IPS-18c (cell line): ENCODE data around the gene VPS4A.

Source experiments
- H3K4me3 ChIP-seq: 2 replicates; pipeline ENCODE4 v1.7.0; 2013; ENCODE audit warnings: low read depth, mild to moderate bottlenecking, low read length, moderate library complexity; ENCODE audit not compliant: insufficient read depth
- H3K9me3 ChIP-seq: one replicate; pipeline ENCODE4 v1.6.1; 2013; ENCODE audit warnings: mild to moderate bottlenecking, low read length, moderate library complexity; ENCODE audit not compliant: control insufficient read depth, insufficient read depth

VPS4A gene

DNA sequence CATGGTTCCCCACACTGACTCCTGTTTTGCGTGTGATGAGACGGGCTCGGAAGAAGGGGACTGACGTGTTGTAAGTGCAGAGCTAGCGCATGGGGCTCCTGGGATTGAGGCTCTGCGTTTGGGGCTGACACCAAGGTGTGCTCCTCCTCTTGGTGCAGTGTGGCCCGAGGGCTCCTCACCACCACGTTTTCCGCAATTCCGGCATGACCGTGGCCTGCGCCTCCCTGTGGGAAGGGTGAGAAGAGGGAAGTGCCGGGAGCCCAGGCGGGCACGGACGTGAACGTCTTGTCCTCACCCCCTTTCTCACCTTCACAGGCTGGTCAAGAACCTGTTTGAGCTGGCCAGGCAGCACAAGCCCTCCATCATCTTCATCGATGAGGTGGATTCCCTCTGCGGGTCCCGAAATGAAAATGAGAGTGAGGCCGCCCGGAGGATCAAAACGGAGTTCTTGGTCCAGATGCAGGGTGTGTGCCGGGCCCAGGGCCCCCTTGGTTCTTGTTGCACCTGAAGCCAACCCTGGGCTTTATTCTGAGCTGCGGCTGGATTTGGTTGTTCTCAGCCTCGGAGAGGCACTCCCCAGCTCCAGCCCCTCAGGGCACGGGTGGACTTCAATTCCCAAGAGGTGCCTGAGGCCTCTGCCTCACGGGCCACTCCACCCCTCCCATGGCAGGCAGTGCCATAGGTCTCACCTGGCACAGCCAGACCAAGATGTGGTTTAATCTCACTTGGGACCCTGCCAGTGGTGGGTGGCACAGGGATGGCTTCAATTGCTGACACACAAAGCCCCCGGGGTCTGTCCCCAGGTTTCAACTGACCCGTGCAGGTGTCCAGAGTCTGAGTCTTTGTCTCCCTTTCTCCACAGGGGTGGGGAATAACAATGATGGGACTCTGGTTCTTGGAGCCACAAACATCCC lies 8.9 kb downstream of the VPS4A start:
- H3K4me3 ChIP-seq: no peak overlapping the region
- no peaks in the 10 kb centered on the region for H3K9me3 ChIP-seq

DNA sequence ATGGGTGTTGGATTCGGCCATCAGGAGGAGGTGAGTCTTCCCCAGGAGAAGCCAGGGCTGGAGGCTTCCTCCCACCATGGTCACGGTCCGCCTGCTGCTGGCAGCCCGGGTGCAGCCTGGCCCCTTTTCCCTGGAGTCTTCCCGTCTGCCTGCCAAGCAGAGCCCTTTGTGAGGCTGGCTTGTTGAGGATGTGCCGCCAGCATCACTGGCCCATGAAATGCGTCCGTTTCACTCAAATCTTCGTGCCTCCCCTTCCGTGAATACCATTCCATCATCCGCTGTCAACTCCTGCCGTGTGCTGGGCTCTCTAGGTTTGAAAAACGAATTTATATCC lies 9.6 kb downstream of the VPS4A start:
- Histone ChIP-seq H3K9me3 (no peaks in the 10 kb centered on the region), H3K4me3 (no peak overlapping the region)

- H3K9me3 ChIP-seq: no peaks in the 10 kb centered on the region
- no peak overlapping the region for H3K4me3 ChIP-seq
Measured at GRCh38 chr16:69321080-69321479, 9.9 kb downstream of the VPS4A start.

GRCh38 chr16:69322343-69322742 lies 11.2 kb downstream of the VPS4A start:
- no peaks in the 10 kb centered on the region for H3K9me3 ChIP-seq
- no peak overlapping the region for H3K4me3 ChIP-seq

- no peaks in the 10 kb centered on the region for H3K9me3 ChIP-seq
- no peak overlapping the region for H3K4me3 ChIP-seq
Measured at GRCh38 chr16:69323415-69323814, 12.3 kb downstream of the VPS4A start.

- H3K4me3 ChIP-seq: no peak overlapping the region
- no peaks in the 10 kb centered on the region for H3K9me3 ChIP-seq
Measured at GRCh38 chr16:69324013-69324531, 12.9 kb downstream of the VPS4A start.

GRCh38 chr16:69324585-69325253 lies 13.6 kb downstream of the VPS4A start:
- no peaks in the 10 kb centered on the region for H3K9me3 ChIP-seq
- H3K4me3 ChIP-seq: no peak overlapping the region; the same call in 1 of the 2 replicates

DNA sequence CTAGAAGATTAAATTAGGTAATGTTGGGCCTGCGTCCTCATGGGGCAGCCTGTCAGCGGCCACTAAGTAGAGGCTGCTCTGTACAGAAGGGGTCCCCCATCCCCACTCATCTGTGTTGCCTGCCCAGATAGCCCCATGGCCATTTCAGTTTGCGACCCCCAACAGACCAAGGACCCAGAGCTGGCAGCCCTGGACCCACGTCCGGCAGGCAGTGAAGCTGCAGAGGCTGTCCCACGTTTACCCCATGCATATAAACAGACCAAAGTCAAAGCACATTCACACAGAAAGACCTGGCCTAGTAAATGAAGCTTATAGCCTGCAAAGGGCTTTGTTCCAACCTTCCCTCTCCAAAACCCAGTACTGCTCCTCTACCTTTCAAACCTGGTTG lies 14.6 kb downstream of the VPS4A start:
- no peaks in the 10 kb centered on the region for H3K9me3 ChIP-seq
- no peak overlapping the region for H3K4me3 ChIP-seq

DNA sequence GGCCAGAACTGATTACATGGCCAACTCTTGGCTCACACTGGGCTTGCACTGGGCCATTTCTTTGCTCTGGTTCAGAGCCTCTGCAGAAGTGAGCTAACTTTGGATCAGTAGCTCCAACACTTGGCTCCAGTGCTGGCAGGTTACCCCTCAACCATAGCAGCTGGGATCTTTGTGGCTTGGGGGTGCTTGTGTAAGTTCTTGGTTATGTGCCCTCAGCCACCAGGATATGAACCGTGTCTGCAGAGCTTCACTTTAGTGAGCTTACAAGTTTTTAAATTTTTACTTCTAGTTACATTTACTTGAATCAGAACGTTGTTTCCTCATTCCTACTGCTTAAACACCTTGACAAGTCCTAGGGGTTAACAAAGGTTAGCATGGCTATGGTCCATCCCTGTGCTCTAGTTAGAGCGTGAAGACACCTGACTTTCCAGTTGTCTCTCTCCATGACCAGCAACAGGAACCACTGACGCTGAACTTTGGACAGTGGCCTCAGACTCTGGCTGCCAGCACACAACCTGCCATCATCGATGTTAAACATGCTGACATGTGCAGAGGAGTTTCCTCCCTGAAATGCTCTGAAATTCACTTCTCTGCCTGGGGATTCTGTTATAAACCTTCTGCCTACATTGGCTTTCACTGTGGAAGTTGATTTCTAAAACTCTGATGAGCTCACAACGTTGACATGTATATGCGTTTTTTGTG lies 15.2 kb downstream of the VPS4A start:
- H3K4me3 ChIP-seq: no peak overlapping the region

GRCh38 chr16:69327585-69328310 lies 16.6 kb downstream of the VPS4A start:
- Histone ChIP-seq H3K9me3 (no peaks in the 10 kb centered on the region), H3K4me3 (peak overlapping the region; percentile 28; the same call in 1 of the 2 replicates)

More for the DNA sequence above, 15.2 kb downstream of the VPS4A start:
- H3K9me3 ChIP-seq: no peaks in the 10 kb centered on the region

GRCh38 chr16:69328854-69329316 lies 17.7 kb downstream of the VPS4A start:
- no peaks in the 10 kb centered on the region for H3K9me3 ChIP-seq
- peak overlapping the region; percentile 83 for H3K4me3 ChIP-seq

GRCh38 chr16:69329369-69330285 lies 18.5 kb downstream of the VPS4A start:
- no peaks in the 10 kb centered on the region for H3K9me3 ChIP-seq
- peak overlapping the region; percentile 83 for H3K4me3 ChIP-seq

GRCh38 chr16:69330286-69331109 lies 19.3 kb downstream of the VPS4A start, which contains the start of gene PDF:
Gene PDF, minus strand, starts transcription at chr16:69330588. Its CDS starts 18 bp downstream, at chr16:69330570.
- no peaks in the 10 kb centered on the region for H3K9me3 ChIP-seq
- peak within 1 kb of the TSS; percentile 83 for H3K4me3 ChIP-seq

DNA sequence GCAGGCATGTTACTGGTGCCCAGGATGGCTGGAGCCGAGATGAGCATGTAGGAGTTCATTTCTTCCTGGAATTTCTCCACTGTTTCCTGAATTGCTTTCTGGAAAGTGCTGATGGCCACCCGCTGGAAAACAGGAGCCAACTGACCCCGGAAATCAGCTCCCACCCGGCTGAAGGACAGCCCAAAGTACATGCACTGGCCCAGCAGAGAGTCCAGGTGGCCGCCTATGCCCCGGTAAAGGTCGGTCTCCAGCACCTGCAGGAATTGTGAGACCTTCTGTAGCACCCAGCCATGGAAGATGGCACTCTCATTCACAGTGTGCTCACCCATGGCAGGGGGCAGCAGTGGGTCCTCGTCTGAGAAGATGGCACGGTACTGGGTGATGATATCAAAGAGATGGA lies 23.5 kb downstream of the VPS4A start:
- Histone ChIP-seq H3K4me3 (no peak overlapping the region), H3K9me3 (no peaks in the 10 kb centered on the region)

GRCh38 chr16:69338557-69339288 lies 27.6 kb downstream of the VPS4A start:
- no peaks in the 10 kb centered on the region for H3K9me3 ChIP-seq
- H3K4me3 ChIP-seq: peak overlapping the region; percentile 97
